ENCODE measurements around the gene ZNF418.
"Not testable (repeated sequence)": the region's sequence is repeated elsewhere in the genome, so short reads cannot be mapped to it uniquely, and the experiment has no call there.

The ZNF418 gene

DNA sequence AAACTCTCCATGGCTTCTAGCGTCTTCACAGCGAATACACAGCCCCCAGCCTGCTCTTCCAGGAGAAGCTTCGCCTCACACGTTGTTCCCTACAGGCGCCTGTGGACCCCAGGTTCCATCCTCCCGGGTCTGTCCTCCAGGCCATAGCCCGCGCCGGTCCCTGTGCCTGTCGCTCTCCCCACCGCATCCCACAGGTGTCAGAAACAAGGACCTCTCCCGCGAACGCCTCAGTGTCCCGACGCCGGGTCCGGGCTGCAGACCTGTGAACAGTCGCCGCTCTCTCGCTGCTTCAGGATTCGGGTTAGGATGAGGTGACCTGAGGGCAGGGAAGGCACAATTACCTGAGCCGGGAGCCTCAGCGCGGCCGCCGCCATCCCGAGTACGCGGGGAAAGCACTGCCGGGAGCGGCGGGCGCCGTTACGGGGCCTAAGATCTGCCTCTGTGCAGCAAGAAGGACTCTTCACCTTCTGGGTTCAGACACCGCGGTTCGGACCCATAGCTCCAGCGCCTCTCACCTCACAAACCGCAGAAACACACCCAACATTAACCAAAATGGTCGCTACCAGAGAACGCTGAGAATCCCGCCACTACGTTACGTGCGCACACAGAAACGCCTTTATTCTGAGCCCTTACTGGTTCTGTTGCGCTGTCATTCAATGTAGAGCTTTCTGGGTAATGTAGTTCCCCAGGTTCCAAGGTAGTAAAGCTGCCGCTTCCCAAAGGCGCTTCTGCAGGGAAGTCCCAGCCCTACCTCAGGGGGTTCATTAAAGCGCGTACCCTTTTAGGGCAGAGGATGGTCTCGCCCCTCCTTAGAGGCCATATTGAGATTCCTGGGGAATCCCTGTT is at the start of gene ZNF418:
ZNF418 (minus strand) TSS at position 583 of the 846 bp plus-strand sequence. CDS start 1,580 bp downstream, outside the sequence.
- DNase-seq = no peak

DNA sequence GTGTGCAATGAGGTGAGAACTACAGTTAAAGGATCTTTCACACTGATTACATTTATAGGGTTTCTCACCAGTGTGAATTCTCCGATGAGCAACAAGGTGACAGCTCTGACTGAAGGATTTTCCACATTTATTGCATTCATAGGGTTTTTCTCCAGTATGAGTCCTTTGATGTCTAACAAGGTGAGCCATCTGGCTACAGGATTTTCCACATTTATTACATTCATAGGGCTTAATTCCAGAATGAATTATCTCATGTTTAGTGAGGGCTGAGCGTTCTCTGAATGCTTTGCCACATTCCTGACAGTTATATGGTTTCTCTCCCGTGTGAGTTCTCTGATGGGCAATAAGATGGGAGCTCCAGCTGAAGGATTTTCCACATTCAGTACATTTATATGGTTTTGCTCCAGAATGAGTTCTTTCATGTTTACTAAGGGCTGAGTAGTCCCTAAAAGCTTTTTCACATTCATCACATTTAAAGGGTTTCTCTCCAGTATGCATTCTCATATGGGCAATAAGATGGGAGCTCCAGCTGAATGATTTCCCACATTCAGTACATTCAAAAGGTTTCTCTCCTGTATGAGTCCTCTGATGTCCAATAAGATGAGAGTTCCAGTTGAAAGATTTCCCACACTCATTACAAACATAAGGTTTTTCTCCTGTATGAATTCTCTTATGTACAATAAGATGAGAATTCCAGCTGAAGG is 43.5 kb upstream of the ZNF418 start:
- DNase-seq = no peak

DNA sequence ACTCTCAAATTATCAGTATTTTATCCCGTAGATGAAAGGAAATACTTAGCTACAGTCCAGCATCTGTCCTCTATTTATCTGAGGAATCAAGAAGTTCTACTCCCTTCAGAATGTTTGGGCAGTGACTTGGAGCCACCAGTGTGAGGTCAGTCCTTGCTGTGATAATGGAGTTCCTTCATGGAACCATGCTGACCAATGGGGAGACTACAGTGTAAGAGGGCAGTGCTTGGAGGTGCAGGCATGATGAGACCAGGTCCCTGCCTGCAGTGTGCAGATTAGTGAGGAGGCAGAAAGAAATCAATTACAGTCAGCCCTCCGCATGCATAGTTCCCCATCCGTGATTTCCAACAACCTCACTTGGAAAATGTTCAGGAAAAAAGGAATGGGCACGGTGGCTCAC is 39.2 kb upstream of the ZNF418 start, which contains the start of gene C19orf18:
C19orf18 (minus strand) TSS at position 101 of the 400 bp plus-strand sequence. CDS start 102 bp downstream, outside the sequence.
- no peak for DNase-seq

DNA sequence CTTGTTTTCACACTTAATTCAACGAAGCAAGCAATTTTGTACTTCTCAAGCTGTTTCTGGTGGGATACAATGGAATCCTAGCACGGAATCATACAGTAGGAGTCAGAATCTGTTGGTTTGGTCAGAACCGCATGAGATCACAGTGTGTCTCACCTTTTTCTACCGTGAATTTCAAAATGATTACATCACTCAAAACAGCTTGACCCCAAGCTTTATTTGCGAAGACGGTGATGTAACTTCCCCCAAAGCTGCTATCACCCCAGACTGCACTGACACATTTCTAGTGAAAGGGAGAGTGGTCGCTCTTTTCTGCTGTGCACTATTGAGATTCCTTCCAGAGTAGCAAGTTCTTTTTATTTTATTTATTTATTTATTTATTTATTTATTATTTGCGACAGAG is 29.6 kb upstream of the ZNF418 start:
- DNase-seq = no peak

DNA sequence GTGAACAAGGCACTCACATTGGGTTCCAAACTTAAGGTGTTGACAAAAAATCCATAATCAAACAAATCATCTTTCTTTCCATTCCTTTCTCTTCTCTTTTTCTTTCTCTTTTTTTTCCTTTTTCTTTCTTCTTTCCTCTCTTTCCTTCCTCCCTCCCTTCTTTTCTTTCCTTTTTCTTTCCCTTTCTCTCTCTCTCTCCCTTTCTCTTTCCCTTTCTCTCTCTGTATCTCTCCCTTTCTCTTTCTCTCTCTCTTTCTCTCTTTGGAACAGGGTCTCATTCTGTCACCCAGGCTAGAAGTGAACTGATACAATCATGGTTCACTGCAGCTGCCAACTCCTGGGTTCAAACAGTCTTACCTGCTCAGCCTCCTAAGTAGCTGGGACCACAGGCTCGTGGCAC is 26.6 kb upstream of the ZNF418 start:
- no peak for DNase-seq

DNA sequence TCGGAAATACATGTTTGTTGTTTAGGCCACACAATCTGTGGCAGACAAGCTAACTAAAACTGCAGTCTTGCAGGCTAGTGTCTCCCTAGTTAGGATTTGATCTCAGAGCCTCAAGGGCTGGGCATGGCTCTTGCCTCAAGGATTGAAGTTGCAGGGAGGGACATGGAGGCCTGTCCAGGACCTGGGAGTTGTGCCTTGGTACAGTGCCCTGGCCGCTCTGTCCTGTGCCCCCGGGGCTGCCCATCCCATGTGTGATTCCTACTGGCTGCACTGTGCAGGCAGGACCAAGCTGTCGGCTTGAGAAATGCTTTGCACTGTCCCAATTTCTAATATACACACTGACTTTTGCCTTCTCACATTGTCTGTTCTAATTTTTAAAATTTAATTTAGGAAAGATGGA is 19.8 kb upstream of the ZNF418 start:
- DNase-seq = no peak

DNA sequence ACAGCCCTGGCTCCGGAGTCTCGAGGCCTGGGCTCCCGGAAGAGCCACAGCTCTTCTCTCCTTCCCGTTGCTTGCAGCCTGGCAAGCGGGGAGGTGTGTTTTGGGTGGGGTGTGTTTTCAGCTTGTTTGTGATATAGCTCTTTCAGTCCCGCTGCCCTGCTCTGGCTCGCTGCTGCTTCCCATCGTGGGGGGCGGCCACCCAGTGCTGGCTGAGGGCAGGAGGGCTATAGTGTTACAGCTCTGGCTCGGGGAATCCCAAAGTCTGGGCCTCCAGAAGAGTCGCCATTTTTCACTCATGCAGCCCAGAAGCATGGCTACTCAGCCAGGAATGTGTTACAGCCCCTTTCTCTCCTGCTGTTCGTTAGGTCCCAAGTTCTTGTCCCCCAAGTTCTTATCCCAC is 14.5 kb upstream of the ZNF418 start:
- DNase-seq = no peak

DNA sequence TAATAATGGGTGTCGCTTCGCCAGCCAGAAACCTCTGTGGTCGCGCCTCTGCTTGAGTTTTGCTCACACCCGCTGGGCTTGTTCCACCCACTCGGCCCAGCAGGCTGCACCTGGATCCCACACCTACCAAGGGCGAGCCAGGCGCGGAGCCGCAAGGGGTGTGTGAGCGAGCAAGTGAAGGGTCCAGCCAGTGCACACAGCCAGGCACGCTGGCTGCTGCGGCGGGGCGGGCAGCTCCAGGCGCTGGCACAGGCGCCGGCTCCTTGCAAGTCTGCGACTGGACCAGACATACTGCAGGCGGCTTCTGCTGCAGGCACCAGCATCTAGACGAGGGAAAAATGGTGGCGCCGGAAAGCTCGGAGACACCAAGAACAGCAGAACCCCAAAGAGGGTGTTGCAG is 14.1 kb upstream of the ZNF418 start:
- no peak for DNase-seq

DNA sequence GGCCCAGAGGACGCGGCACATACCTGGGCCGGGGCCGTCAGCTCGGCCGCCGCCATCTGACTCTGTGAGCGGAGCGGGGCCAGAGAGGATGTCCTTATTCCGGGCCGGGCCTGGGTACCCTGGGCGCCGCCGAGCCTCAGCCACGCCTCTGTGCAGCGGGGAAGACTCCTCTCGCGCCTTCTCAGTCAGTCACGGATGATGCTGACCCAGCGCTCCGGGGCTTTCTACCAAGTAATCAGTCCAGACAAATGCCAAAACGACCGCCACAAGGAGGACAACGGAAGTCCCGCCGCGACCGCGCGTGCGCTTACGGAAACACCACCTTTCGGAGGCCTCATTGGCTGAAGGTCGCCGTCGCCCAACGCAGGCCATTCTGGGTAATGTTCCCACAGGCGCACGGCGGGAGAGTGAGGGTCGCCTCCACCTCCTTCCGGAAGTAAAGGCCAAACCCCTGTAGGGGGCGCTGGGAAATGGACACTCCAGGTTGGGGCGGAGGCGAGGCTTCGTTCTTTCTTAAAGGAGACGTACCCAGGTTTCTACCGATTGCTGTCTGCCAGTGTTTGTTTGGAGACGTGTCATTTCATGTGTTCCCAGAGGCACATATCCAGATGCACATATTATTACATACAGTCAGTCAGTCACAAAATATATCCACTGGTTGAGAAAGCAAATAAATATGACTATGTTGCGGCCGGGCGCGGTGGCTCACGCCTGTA is 12.4 kb upstream of the ZNF418 start, which contains the start of gene ZNF256:
ZNF256 (minus strand) TSS at position 288 of the 716 bp plus-strand sequence; CDS start at position 56, 232 bp downstream.
- DNase-seq = peak; percentile 78

DNA sequence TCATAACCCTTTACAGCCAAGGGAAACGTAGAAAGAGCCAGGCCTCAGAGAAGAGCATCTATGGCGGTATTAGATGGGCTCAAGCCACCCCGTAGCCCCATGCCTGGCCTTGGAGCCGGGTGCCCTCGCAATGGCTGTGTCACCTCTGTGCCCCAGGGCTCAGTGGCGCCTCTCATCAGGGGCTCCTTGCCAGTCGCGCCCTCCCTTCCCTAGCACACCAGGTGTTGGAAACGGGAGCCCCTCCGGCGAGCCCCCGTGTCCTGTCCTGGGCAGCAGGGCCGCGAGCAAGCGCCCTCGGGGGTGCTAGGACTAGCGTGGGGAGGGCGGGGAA is 11.9 kb upstream of the ZNF418 start:
- no peak for DNase-seq

DNA sequence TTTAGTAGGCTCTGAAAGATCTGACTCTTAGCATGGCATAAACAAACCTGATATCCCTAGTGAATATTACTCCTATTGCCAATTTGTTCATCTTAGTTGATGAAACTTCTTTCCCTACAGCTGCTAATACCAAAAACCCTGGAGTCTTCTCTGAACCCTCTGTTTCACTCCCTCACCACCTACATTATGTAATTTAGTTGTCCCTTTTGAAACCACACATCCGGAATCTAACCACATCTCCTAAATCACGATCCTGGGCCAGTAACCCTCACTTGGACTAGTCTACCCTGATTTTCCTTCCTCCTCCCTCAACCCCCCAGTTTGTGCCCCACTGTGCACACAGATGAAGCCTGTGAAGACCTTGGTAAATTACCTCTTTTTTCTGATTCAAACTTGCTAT is 11.1 kb upstream of the ZNF418 start:
- no peak for DNase-seq

DNA sequence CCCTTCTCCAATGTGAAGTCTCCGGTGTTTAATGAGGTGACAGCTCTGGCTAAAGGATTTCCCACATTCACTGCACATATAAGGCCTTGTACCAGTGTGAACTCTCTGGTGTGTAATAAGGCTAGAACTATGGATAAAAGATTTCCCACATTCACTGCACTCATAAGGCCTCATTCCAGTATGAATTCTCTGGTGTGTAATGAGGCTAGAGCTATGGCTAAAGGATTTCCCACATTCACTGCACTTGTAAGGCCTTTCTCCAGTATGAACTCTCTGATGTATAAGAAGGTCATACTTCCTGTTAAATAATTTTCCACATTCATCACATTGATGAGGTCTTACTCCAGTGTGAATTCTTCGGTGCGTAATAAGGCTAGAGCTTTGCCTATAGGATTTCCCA is 6.4 kb upstream of the ZNF418 start:
- DNase-seq = no peak

DNA sequence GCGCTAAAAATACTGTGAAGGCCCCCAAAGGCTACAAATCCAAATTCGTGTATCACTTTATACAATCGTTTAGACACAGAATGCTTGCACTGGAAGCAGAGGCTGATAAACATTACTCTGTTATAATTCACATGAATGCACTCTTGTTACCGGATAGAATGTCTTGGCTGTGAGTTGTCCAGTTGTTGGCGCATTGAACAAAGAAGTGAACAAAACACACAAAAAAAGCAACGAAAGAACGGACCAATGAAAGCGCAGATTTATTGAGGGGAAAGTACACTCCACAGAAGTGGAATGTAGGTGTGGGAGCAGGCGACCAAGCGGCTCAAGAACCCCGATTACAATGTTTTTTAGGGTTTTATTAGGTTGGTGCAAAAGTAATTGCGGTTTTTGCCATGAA is 529 bp upstream of the ZNF418 start:
- DNase-seq = no peak

DNA sequence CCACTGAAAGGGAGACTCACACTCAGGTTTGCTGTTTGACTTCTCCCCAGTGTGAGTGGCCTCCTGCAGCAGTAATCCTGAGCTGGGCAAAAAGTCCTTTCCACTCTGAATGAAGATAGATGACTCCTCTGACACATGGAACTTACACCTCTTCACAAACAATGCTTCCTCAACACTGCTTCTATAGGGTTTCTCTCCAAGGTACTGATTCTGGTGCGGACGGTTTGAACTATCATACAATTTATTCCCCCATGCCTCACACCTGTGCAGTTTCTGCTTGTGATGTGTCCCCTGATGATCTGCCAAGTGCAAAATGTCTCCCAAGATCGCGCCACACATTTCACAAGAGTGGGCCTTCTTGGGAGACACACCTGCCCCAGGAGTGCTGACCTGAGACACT is 7.6 kb downstream of the ZNF418 start:
- no peak for DNase-seq

DNA sequence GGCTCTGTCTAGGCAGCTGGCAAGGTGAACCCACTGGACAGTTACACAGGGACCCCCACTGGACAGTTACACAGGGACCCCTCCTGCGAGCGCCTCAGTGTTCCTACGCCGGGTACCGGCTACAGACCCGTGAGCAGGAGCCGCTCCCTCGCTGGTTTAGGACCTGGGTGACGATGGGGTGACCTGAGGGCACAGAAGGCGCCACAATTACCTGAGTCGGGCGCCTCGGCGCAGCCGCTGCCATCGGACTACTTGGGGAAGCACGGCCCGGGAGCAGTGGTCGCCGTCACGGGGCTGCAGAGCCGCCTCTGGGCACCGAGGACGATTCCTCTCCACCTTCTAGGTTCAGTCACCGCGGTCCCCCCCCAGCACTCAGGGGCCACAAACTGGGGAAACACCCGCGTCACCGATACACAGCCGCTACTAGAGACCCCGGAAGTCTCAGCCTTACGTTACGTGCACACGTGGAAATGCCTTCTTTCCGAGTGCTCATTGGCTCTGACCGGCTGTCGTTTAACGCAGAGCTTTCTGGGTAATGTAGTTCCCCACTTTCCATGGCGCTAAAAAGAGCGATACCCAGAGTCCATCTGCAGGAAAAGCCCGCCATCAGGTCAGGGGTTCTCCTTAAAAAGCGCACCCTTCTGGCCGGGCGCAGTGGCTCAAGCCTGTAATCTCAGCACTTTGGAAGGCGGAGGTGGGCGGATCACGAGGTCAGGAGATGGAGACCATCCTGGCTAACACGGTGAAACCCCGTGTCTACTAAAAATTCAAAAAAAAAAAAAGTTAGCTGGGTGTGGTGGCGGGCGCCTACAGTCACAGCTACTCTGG is 18.8 kb downstream of the ZNF418 start, which contains the start of gene ZNF417:
ZNF417 (minus strand) TSS at position 425 of the 828 bp plus-strand sequence; CDS start at position 244, 181 bp downstream.
- peak; percentile 80 for DNase-seq

DNA sequence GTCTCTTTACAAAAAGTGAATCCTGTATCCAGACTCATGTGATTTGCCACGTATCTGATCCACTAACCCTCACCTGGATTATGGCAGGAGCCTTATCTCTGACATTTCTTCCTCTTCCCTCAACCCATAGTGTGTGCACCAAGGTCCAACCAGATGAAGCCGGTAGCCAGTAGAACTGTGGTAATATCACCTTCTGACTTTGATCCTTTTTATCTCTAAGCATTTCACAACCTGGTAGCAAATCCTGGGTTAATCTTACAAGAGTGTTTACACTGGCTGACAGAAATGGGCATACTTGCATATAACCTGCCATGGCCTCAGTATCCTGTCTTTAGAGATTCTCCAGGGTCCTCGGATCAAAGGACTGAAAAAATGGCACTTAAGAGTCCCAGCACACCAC is 20.7 kb downstream of the ZNF418 start:
- DNase-seq = no peak

DNA sequence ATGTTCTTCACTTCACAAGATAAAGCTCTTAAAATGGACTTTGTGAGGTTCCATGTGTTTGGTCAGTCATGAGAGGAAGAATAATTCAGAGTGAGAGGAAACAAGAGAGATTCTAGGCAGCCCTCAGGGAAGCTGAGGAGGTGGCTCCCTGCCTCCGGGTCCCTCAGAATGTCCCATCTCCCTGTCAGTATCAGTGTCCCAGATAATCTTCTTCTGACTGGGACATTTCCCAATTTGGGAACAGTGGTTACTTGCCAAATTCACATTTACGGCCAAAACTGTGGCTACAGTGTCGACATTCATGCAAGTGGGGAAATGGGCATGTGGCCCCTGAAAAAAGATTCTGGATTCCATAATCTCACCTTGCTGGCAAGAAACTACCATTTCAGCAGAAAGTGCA is 27.8 kb downstream of the ZNF418 start:
- no peak for DNase-seq

DNA sequence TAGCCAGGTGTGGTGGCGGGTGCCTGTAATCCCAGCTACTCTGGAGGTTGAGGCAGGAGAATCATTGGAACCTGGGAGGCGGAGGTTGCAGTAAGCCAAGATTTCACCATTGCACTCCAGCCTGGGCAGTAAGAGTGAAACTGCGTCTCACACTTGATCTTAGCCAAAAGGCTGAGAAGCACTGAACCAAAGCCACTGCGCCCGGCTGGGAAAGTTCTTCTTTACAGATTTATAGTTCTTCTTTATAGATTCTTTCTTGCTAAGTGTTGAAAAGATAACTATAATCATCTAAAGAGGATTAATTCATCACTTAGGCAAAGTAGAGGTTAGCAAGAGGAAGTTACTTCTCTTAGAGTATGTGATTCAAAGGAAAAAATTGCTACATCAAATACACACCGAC is 29.9 kb downstream of the ZNF418 start:
- DNase-seq = no peak

DNA sequence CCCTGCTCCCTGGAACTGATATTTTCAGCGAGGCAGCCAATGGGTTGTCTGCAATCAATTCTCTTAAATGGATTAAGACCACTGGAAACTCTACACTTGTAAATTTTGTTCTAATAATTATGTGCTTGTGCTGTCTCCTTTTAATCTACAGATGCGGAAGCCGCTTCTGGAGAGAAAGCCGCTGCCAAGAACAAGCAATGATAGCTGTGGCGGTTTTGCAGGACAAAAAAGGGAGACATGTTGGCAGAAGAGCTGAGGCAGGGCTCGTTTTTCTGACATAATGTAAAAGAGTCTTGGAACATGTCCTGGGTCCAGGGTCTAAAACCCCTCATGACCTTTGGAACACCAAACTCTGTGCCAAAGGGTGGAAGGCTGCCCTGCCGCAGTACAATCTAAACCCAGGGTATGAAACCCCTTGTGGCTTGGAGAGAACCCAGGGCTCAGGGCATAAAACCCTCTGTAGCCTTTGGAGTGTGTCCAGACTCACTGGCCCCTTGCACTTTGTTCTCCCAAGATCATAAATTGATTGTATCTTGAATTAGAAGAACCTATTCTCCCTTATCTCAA is 31.5 kb downstream of the ZNF418 start:
- DNase-seq = no peak

DNA sequence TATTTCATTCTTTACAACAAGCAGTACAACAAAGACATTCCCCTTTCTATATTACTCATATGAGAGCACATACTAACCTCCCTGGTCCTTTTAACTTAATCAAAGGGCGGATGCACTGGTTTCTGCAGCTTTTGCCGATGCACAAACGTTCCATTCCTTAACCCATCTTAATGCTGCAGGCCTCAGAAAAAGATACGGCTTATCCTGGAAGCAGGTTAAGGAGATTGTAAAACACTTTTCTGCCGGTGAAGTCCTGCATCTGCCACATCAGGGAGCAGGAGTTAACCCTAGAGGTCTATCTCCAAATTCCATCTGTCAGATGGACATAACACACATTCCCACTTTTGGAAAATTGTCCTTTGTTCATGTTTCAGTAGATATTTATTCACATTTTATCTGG is 34.9 kb downstream of the ZNF418 start:
- no peak for DNase-seq

DNA sequence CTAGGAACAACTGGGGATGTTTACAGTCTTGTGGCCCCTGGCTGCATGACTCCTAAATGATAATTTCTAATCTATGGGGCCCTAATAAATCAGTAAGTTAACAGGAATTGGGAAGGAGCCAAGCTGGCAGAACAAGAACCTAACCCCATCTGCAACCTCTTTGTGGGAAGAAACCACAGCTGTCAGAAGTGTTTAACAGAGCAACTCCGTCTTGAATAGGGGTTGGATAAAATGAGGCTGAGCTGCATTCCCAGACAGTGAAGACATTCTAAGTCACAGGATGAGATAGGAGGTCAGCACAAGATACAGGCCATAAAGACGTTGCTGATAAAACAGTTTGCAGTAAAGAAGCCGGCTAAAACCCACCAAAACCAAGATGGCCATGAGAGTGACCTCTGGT is 44.5 kb downstream of the ZNF418 start:
- DNase-seq = not testable (repeated sequence)

DNA sequence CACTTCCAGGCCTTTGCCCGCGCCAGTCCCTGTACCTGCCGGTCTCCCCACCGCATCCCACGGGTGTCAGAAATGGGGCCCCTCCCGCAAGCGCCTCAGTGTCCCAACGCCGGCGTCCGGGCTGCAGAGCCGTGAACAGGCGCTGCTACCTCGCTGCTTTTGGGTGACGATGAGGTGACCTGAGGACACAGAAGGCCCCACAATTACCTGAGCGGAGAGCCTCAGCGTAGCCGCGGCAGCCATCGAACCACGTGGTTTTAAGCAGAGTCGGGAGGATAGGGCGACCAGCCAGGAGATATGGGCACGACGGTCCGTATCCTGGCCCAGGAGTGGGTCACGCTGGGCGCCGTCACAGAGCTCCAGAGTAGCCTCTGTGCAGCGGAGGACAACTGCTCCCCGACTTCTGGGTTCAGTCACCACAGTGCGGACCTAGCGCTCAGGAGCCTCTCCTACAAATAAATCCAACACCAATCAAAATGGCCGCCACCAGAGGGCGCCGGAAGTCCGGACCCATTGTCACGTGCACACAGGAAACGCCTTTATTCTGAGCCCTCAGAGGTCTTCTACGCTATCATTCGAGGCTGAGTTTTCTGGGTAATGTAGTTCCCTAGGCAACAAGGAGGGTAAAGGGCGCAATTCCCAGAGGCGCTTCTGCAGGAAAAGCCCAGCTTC is 46.5 kb downstream of the ZNF418 start, which contains the start of gene ZNF814:
ZNF814 (minus strand) TSS at position 478 of the 672 bp plus-strand sequence; CDS start at position 243, 235 bp downstream.
- peak; percentile 70 for DNase-seq

Measured in activated CD4-positive, alpha-beta T cell treated with anti-CD3 and anti-CD28 coated beads for 1 hour (primary cell).